PC-9 (cell line): Measurements from ENCODE around the gene RAPGEF1. TPM values are rescaled to one million over a fixed set of nuclear protein-coding genes. Genes with fewer than 3 reads are reported as not detected.

ENCODE experiments used
- BruUV-seq: library from RNA; stranded (reverse); fragments of 400-500 nt; replicated peaks from 2 replicates; lab custom pipeline; 2021; lab: Mats Ljungman, UMichigan
- CTCF ChIA-PET: fragments of 300-600 bp; sonication (Branson Sonifier 250); formaldehyde crosslinking; loops from one replicate; lab custom pipeline; 2022; ENCODE audit warnings: antibody characterized with exemption; lab: Charles Lee
- POLR2A ChIA-PET: fragments of 300-600 bp; sonication (Branson Sonifier 250); formaldehyde crosslinking; loops from one replicate; lab custom pipeline; 2022; ENCODE audit warnings: antibody characterized with exemption; ENCODE audit not compliant: unreplicated experiment; lab: Charles Lee
- DNase-seq, 2 experiments: peaks; one replicate each; pipeline versions ENCODE4 v3.0.0 to v3.0.0-alpha.2; 2015 to 2022; ENCODE audit warnings: mixed read lengths in 1 of 2
- H2AFZ ChIP-seq: fragments of 200-600 bp; sonication (generic); 2 replicates; pipeline ENCODE4 v1.8.1; 2017; ENCODE audit warnings: antibody characterized with exemption
- H3F3A ChIP-seq: fragments of 200-600 bp; sonication (generic); 2 replicates; pipeline ENCODE4 v1.8.1; 2017; ENCODE audit warnings: antibody characterized with exemption, mild to moderate bottlenecking, low read depth; ENCODE audit not compliant: insufficient read depth
- H3K27ac ChIP-seq: fragments of 200-600 bp; sonication (generic); 2 replicates; pipeline ENCODE4 v1.6.1; 2016; ENCODE audit warnings: mixed run types
- H3K27me3 ChIP-seq: fragments of 200-600 bp; sonication (generic); 2 replicates; pipeline ENCODE4 v1.6.1; 2016; ENCODE audit warnings: low read depth, mixed run types; ENCODE audit not compliant: insufficient read depth
- H3K36me3 ChIP-seq: fragments of 200-600 bp; sonication (generic); 2 replicates; pipeline ENCODE4 v1.6.1; 2016; ENCODE audit warnings: low read depth, mixed run types
- H3K4me1 ChIP-seq: fragments of 200-600 bp; sonication (generic); replicated peaks from 2 replicates; pipeline ENCODE4 v1.6.1; 2016; ENCODE audit warnings: mixed run types; ENCODE audit not compliant: insufficient read depth
- H3K4me2 ChIP-seq: fragments of 200-600 bp; sonication (generic); 2 replicates; pipeline ENCODE4 v1.6.1; 2017; ENCODE audit warnings: mixed run types
- H3K4me3 ChIP-seq: fragments of 200-600 bp; sonication (generic); 2 replicates; pipeline ENCODE4 v1.6.1; 2016; ENCODE audit warnings: mixed run types
- H3K79me2 ChIP-seq: fragments of 200-600 bp; sonication (generic); 2 replicates; pipeline ENCODE4 v1.6.1; 2017; ENCODE audit warnings: low read depth, mixed run types
- H3K9me2 ChIP-seq: fragments of 200-600 bp; sonication (generic); 2 replicates; pipeline ENCODE4 v1.8.1; 2017; ENCODE audit warnings: mild to moderate bottlenecking; ENCODE audit not compliant: insufficient read depth
- H3K9me3 ChIP-seq: fragments of 200-600 bp; sonication (generic); 2 replicates; pipeline ENCODE4 v1.8.1; 2016; ENCODE audit warnings: low read depth; ENCODE audit not compliant: insufficient read depth
- H4K20me1 ChIP-seq: fragments of 200-600 bp; sonication (generic); 2 replicates; pipeline ENCODE4 v1.8.1; 2017; ENCODE audit not compliant: insufficient read depth
- CTCF ChIP-seq: fragments of 200-600 bp; sonication (generic); conservative IDR thresholded peaks from 2 replicates; pipeline ENCODE4 v1.6.1; 2017; ENCODE audit warnings: mixed run types, antibody characterized with exemption, mild to moderate bottlenecking, moderate library complexity
- EZH2 ChIP-seq: fragments of 200-600 bp; sonication (generic); IDR thresholded peaks from 2 replicates; pipeline ENCODE4 v1.8.0; 2017; ENCODE audit warnings: antibody characterized with exemption, low read depth
- intact Hi-C: fragments of 100-400 bp; cut with micrococcal nuclease; formaldehyde crosslinking; loops from one replicate; pipeline ENCODE4 v1.10.0; 2022; ENCODE audit not compliant: unreplicated experiment
- total RNA-seq: library from RNA; stranded (reverse); gene quantifications from 2 replicates; pipeline ENCODE4 v1.2.3, GENCODE V29; 2021

Gene RAPGEF1
- total RNA-seq, 1 experiment from 2014 or later, result 66.5 TPM

DNA sequence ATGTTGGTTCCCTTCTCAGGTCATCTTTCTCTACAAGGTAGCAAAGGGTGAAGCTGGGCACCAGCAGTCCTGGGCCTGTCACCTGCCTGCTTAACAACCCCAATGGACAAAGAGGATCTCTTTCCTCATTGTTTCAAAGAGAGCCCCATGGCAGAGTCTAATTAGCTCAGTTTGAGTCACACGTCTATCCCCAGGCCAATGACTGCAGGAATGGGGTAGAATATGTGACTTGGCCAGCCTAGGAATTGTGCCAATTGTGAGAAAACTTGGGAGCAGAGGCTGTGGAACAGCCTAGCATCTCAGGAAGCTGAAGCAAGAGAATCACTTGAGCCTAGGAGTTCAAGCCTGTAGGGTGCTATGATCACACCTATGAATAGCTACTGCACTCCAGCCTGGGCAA lies 3.6 kb upstream of the RAPGEF1 start:
- no peaks in the 10 kb centered on the region for H3K9me3 ChIP-seq
- H3K79me2 ChIP-seq, result peaks cover 7% of the 10 kb centered on the region; the same call in 1 of the 2 replicates
- H3K4me1 ChIP-seq, result peaks cover 26% of the 10 kb centered on the region
- no peaks in the 10 kb centered on the region for H3K9me2 ChIP-seq
- TF ChIP-seq CTCF (no peak), EZH2 (no peak)
- H3K4me2 ChIP-seq, result peak overlapping the region; percentile 58; the same call in 1 of the 2 replicates
- no peaks in the 10 kb centered on the region for H3K36me3 ChIP-seq
- no TSS peak for BruUV-seq
- H4K20me1 ChIP-seq, result 0 out of 2 replicates have a peak, but pooled peaks cover 3% of the 10 kb centered on the region
- no peaks in the 10 kb centered on the region for H3K27me3 ChIP-seq
- no peak for DNase-seq
- H3K4me3 ChIP-seq, result no peak overlapping the region
- H3F3A ChIP-seq, result peaks cover 25% of the 10 kb centered on the region; the same call in 1 of the 2 replicates
- peak overlapping the region; percentile 85 for H3K27ac ChIP-seq
- intact Hi-C loops, result no loop called here
- ChIA-PET CTCF (interaction anchor here (0.6 to 1.6 kb wide), 3 partner anchors 12 to 986 kb away, joined by 3 to 5 read pairs (median 4); no protein-coding TSS in a partner anchor), POLR2A (interaction anchor here (0.7 kb wide), 2 partner anchors 107 to 781 kb away, joined by 3 to 7 read pairs; no protein-coding TSS in a partner anchor)
- H2AFZ ChIP-seq, result no peak overlapping the region

GRCh38 chr9:131743096-131743495 lies 3.2 kb upstream of the RAPGEF1 start:
- intact Hi-C loops, result no loop called here
- peaks cover 30% of the 10 kb centered on the region for H3K4me1 ChIP-seq
- no peaks in the 10 kb centered on the region for H3K36me3 ChIP-seq
- peaks cover 25% of the 10 kb centered on the region; the same call in 1 of the 2 replicates for H3F3A ChIP-seq
- peaks cover 10% of the 10 kb centered on the region; the same call in 1 of the 2 replicates for H3K79me2 ChIP-seq
- ChIA-PET POLR2A (interaction anchor here (0.7 kb wide), 2 partner anchors 107 to 781 kb away, joined by 3 to 7 read pairs; no protein-coding TSS in a partner anchor), CTCF (interaction anchor here (0.5 to 0.6 kb wide), 3 partner anchors 129 to 985 kb away, joined by 3 read pairs; no protein-coding TSS in a partner anchor)
- no peak for DNase-seq
- no peak overlapping the region for H2AFZ ChIP-seq
- H3K9me3 ChIP-seq, result no peaks in the 10 kb centered on the region
- TF ChIP-seq CTCF (no peak), EZH2 (no peak)
- H3K4me3 ChIP-seq, result no peak overlapping the region
- H3K4me2 ChIP-seq, result no peak overlapping the region
- no peaks in the 10 kb centered on the region for H3K27me3 ChIP-seq
- H4K20me1 ChIP-seq, result 0 out of 2 replicates have a peak, but pooled peaks cover 6% of the 10 kb centered on the region
- BruUV-seq, result no TSS peak
- H3K27ac ChIP-seq, result no peak overlapping the region
- no peaks in the 10 kb centered on the region for H3K9me2 ChIP-seq

GRCh38 chr9:131740898-131741297 lies 1.0 kb upstream of the RAPGEF1 start:
- H3K79me2 ChIP-seq, result peaks cover 27% of the 10 kb centered on the region
- intact Hi-C loops, result no loop called here
- H4K20me1 ChIP-seq, result peaks cover 6% of the 10 kb centered on the region; the same call in 1 of the 2 replicates
- H2AFZ ChIP-seq, result no peak overlapping the region
- H3K27ac ChIP-seq, result no peak overlapping the region
- no peaks in the 10 kb centered on the region for H3K9me2 ChIP-seq
- BruUV-seq, result no TSS peak
- ChIA-PET POLR2A (no interaction called here), CTCF (no interaction called here)
- no peak for DNase-seq
- H3K4me1 ChIP-seq, result peaks cover 44% of the 10 kb centered on the region
- no peak for TF ChIP-seq CTCF
- H3F3A ChIP-seq, result peaks cover 25% of the 10 kb centered on the region; the same call in 1 of the 2 replicates
- H3K9me3 ChIP-seq, result no peaks in the 10 kb centered on the region
- H3K4me3 ChIP-seq, result no peak overlapping the region
- H3K27me3 ChIP-seq, result no peaks in the 10 kb centered on the region
- H3K36me3 ChIP-seq, result no peaks in the 10 kb centered on the region
- H3K4me2 ChIP-seq, result no peak overlapping the region
